Ramos (cell line): ENCODE results near the gene GRB10.

Experiments used
- in situ Hi-C: fragments of 300-500 bp; cut with MboI; formaldehyde crosslinking; loops from one replicate; pipeline ENCODE4 v1.14.3; 2022; ENCODE audit warnings: low sequenced_read_pairs; ENCODE audit not compliant: unreplicated experiment

Gene GRB10

DNA sequence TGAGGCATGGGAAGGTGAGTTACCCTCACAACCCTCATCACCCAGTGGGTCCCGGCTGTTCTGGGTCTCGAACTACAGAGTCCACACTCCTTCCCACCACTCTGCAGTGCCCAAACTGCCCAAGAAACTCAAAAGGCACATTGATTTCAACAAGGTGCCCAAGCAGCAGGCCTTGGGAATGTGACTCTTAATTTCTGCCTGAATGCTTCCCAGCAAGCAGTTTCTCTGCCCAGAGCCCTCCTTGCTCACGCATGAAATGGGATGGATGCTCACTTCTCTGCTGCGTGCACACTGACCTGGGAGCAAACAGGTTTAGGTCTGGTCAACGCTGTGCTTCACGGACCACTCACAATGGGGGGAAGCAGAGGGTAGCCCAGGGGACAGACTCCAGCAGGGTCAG, 77.9 kb downstream of the GRB10 start:
- in situ Hi-C loops = no loop called here

DNA sequence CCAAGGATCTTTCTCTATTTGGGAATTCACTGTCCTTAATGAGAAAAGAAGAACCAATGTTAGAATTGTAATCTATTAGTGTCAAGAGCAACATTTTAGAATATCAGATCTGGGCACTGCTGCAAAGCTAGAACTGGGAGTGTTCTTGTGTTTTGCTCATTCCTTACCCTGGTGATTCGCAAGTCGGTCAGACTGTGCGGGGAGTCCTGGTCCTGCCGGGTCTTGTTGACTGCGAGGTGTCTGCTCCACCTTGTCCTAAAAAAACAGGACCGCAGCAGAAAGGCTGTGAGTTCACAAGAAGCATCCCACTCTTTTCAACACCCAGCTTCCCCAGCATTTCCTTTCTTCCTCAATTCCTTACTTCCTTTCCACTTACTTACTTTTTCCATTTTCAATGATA, 79.0 kb downstream of the GRB10 start:
- in situ Hi-C loops = no loop called here

DNA sequence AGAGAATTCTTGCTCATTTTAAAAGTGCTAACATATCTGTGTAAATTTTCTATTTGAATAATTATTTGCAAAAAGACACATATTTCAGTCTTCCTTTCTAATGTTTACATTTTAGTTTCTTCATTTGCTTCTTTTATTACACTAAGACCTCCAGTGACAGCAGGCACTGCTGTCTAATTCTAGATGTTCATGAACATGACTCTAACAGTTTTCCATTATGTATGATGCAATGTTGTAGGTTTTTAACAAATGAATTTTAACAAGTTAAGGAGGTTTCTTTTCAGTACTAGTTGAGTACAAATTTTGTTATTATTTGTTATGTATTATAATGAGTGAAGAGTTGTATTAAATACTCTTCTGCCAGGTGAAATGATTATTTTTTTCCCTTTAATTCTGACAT, 83.6 kb downstream of the GRB10 start:
- in situ Hi-C loops = no loop called here

DNA sequence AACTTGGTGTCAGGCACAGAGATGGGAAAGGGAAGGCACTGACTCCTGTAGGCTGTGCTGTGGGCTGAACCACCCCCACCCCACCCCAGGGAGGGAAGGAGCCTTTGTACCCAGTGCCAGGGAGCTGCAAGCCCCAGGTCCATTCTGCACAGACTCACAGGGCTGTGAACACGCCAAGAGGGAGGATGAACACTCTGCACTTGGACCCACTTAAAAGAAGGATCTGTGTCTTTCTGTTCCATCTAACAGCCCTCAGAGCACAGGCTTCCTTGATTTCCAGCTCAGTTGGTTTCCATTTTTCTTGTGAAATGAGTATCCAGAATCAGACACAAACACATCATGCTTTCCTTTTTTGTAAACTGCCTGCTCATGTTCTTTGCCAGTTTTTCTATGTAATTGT, 84.9 kb downstream of the GRB10 start:
- in situ Hi-C loops = no loop called here

DNA sequence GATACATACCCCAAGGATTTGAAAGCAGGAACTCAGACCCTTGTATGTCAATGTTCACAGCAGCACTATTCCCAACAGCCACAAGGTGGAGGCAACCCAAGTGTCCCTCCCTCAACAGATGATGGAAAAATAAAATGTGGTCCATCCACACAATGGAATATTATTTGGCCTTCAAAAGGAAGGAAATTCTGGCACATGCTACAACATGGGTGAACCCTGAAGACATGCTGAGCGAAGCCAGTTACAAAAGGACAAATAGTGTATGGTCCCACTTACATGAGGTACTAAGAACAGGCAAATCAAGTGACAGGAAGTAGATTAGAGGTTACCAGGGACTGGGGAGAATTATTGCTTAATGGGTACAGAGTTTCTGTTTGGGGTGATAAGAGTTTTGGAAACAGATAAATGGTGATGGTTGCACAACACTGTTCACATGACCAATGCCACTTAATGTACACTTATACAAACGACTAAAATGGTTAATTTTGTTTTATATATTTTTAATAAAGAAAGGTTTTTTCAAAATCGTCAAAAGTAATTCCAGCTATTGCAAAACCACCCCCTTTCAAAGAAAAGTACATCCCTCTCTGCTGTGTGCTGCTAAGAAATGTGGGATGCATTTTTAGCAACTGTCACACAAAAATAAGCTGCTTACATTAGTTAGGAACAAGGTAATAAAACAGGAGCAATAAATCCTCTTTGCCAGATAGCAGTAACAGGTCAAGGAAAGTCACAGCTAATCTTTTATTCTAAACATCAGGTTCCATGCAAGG, 85.7 kb downstream of the GRB10 start:
- in situ Hi-C loops = no loop called here

DNA sequence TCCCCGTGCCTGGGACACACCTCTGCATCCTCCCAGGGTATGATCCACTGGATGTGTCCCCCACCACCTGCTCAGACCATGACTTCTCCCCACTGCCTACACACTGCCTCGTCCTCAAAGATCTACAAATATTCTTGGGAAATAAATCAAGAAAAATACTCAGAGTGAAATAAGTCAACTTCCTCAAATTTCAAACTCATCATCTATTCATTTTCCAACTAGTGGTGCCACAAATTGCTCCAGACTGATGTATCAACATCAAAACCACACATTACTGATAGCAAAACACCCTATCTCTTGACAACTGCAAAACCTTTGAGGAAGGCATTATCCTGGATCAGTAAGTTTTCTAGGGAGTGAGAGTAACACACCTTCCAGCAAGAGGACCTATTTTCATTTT, 87.7 kb downstream of the GRB10 start:
- in situ Hi-C loops = no loop called here

DNA sequence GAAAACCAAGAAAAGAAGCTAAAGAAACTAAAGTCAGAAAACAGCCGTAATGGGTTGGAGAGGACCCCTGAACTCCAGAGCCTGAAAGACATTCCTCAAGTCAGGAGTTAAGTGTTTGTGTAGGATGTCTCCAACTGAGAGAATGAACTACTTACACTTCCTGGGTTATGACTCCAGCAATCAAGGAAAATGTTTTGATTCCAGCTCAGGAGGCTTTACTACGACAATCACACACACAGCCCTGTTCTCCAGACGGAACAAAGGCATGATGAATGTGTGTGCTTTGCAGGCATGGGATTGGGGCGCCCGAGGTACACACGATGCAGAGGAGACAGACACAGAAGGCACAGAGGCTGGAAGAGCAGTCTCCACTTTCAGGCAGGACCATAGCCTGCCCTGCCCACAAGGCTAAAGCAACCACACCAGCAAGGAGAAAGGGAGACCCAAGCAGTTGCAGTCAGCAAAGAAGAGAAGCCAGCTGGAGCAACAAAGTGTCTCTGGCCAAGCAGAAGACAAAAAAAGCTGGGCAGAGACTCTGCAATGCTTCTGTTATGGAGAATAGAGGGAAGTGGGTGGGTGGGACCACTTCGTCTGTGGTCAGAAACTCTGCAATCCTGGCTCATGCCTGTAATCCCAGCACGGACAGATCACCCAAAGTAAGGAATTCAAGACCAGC, 89.1 kb downstream of the GRB10 start:
- in situ Hi-C loops = no loop called here

DNA sequence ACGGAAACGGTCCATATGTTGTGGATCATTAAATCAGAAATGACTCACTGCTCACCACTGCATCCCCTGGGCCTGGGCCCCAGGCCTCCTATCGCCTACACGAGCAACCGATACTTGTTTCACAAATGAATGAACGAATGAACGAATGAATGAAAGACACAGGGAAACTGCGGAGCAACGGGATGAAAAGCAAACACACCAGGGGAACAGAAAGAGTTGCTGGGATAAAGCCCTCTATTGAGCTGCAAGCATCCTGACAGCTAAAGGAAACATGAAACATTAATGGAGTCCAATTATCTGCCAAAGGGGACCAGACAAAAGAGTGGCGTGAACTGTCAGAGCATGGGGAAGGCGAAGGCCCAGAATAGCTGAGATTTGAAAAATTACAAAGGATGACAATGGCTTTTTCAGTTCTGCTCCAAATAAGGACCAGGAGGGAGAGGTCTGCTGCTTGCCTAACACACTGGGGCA, 92.1 kb downstream of the GRB10 start:
- in situ Hi-C loops = no loop called here

DNA sequence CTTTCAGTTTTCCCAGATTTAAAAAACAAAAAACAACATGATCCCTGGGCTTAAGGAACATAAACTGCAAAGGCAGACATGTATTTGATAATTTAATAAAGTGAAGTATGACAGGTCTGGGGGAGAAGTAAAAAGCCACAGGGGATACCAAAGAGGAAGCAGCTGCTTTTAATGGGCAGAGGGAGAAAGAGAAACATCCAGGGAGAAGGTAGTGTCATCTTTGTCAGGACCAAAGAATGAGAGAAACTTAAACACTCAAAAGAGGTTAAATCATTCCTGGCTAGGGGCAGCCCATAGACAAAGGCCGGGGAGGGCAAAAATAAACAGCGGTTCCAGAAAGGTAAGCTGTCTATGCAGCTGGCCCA, 94.5 kb downstream of the GRB10 start:
- in situ Hi-C loops = no loop called here

DNA sequence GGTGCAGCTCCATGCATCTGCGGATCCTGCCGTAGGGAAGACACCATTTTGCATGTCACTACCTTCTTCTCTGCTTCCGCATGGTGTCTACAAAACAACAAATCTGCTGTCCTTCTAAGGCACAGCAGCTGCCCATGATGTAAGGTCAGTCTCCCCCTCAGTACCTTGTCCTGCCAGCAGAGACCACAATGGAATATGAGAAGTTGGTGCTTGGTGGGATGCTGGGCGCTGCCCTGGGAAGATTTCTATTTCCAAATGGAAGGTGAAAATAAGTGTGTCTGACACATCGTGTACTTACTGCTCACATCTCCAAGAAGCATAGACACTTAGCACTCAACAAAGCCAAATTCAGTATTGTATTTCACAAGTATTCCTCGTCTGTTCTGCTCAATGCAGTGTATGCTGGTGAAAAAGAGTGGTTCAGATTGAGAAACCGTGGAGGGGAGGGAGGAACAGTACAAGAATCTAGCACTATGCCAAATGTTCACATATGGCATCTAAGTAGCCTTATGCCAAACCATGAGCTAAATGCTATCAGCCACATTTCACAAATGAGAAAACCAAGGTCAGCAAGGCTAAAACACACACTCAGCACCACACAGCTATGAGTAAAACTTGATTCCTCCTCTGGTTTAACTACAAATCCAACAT, 95.0 kb downstream of the GRB10 start:
- in situ Hi-C loops = no loop called here

DNA sequence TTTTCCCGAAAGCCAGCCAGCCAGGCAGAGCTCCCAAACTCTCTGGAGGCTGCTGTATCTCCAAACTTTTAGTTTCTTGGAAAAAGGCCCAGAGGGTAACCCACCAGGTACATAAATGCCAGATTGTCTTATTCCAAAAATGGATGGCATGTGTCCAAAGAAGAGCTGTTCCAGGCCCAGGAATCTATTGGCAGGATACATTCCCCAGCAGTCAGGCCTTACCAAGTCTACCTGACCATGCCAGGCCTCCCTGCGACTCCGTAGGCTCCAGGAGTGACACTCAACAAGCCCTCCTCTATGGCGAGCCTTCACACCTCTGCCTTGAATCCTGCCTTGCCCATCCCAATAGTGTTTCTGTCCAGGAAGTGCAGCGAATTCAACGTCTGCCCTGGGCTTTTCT, 95.6 kb downstream of the GRB10 start:
- in situ Hi-C loops = no loop called here

DNA sequence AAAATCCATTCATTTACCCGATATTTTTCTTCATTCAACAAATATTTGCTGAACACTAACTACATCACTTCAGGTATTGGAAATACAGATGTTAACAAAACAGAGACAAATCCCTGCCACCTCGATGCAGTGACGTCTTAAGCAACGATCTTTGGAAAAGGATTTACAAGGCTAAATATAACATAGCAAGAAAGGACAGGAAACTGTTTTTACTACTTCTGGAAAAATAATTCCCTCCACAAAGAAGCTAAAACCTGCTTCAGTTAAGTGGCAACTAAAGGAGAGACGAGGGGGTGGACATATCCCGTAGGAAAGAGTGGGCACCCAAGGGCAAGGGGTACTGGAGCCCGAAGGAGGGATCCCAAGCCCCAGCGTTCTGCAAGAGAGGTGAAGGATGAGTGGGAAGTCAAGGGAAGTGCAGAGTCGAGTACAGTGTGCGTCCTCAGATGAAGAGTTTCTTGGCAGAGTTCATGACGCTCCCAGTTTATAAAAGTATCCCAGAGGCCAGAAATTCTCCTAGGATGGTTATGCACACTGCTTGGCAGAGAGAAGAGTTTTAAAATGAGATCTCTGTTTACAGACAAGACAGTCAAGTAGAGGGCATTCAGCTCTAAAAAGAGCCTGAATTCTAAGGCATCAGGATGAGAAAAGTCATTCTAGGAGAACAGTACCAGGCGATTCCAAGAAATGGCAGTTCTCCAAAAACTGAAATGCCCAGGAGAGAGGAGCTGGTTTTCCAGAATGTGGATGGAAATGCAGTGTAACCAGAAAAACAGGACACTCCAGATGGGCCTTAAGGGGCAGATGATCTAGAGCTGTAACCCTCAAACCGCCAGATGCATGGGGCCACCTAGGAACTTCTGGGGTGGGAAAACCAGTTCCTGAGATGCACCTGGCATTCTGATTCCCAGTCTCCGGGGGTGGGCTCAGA, 97.3 kb downstream of the GRB10 start:
- in situ Hi-C loops = no loop called here

DNA sequence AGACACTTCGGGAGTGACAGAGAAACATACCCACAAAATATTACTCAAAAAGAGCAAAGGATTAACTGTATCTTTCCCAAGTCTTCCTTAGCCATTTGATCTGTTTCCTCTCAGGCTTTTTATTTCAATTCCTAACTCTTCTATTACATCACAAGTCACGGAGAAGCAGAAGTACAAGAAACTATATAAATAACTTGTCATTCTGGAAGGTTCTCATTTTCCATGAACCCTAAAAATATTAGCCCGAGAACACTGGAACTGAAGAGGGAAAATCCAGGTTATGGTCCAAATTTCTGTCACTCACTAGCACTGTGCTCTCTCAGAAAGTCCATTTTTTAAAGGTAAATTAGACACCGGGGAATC, 98.0 kb downstream of the GRB10 start:
- in situ Hi-C loops = no loop called here

DNA sequence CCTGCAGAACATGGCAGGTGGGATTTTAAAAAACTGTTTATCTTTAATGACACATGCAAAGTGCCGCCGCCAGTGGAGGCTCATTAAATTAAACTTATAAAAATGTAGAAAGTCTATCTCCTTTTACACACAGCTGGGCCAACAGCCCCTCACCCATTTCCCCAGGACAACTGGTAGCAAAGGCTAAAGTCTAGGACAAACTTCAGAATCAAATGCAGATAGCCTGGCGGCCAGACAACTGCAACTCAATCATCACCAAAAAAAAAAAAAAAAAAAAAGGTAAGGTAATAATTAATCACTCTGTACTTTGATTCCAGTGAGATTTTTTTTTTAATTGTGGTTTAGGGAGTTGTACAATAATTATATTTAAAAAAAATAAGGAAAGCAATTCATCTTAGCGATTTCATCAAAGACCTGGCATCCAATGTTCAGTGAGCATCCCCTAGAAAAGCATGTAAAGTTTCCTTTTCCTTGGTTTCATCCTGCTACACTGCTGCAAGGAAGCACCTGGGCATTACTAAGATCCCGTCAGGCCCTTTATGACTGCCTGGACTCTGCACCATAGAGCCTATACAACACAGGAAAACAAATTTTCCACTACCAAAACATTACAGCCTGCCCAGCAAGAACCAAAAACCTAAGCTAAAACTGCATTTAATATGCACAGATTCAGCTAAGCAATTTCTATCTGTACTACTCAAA, 98.5 kb downstream of the GRB10 start:
- in situ Hi-C loops = no loop called here

DNA sequence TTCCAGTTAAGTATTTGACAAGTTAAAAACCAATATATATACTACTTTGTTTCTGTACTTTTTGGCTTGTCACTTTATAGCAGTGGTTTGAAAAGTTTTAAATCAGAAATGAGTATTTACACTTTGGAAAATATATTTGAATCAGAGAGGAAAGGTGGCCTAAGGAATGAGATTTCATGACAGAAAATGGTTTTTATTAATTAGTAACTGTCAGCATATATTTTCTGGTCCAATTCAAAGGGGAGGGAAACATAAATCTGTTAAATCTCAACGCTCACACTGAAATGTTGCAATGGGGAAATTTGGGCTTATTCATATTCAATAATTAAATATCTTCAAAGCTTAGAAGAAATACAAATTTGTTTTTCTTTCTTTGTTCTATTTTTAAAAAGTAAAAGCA, 100.1 kb downstream of the GRB10 start:
- in situ Hi-C loops = no loop called here

DNA sequence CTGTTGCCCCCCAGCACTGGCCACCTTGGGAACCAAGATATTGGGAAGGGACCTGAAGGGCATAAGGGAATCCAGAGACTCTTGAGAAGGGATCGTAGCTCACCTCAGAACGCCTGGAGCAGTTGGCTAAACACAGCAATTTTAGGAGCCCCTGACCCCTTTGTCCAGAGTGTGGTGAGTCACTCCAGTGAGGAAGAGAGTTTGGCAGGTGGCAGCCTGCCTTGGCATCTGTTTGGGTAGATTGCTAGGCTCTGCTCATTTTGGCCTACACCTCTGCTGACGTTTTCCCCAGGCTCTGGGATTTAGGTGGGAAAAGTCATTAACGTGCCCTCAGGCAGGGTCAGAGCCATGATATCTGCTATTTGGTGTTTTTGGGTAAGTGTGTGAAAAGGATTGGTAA, 100.6 kb downstream of the GRB10 start:
- in situ Hi-C loops = no loop called here

DNA sequence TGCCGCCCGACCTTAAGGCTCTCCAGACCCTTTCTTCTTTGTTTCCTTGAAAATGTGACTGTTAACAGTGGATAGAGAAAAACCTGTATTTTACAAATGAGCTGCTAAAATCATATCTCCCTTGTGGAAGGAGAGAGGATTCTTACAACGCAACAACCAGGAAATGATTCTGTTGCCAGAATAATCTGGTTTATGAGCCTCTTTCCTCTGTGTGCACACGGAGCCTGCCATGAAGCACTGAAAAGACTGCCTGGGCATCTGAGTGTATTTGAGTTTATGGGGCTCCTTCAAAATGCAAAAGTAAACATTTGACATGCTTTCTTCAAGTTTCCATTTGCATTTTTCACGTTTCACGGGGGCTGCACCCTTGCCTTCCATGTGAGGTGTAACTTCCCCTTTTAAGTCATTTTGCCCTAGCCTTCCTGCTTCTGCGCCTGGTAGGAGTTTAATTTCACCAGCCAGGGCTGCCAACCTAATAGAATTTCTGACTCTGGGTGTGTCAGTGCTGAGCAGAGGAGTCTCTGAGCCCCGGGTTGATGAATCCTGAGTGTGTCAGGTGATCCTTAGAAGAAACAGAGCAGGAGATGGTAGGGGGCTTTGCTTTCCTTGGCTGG, 101.2 kb downstream of the GRB10 start:
- in situ Hi-C loops = no loop called here

DNA sequence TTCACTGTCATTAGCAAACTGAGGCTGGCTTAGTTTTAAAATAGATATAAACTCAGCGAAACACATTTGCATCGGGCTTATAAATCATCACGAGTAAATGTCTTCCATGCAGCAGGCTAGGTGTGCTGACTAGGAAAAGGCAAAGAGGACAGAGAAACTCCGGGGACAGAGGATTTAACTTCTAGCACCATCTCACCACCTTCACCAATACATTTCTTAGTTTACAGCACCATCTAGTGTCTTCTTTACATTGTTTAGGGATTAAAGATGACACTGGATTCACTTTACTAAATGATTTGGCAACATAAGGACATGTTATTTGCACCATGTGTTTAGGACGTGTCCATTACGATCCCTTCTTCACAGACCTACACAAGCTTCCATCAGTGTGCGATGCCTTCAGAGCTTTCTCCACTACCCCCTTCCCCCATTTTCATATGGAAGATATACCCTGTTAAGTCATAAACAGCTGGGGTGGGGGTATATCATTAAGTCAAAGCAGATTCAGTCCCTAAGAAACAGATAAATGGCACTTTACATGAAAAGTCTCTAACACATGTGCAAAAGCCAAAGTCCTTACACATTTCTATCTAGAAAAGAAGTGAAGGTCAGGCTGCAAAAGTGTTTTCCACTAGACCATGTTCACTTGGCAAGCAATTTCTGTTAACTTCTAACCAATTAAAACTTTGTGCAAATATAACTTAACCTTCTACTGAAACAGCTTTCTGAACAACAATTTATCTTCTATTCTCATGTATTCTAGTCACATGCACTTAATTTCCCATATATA, 103.3 kb downstream of the GRB10 start:
- in situ Hi-C loops = no loop called here

DNA sequence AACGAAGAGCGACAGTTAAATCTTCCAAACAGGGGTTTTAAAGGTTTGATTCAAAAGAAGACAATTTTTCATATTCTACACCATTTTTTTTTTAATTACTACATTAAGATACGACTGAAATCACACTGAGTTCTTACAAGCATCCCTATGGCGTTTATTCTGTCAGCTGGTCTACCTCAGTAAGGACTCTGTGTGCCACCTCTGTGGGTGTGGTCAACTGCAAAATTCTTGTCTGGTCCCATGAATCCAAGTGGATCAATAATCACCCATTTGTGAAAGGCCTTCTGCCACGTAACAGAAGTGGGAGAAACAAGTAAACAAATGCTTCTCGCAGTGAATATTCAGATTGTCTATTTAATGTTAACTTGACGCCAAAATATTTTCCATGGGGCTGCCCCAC, 104.1 kb downstream of the GRB10 start:
- in situ Hi-C loops = no loop called here
